NB4 (cell line): Measurements from ENCODE around the gene GLYR1.

Source experiments
- DNase-seq: peaks from one replicate; pipeline ENCODE4 v3.0.0; 2010; ENCODE audit warnings: low read depth
- H3K4me3 ChIP-seq: one replicate; pipeline ENCODE4 v1.5.1; 2011; ENCODE audit warnings: mild to moderate bottlenecking, low read depth, low read length, moderate library complexity
- MYC ChIP-seq: IDR thresholded peaks from 2 replicates; pipeline ENCODE4 v1.6.1; 2011; ENCODE audit warnings: low read depth, low read length
- POLR2A ChIP-seq: IDR thresholded peaks from 2 replicates; pipeline ENCODE4 v1.6.1; 2011; ENCODE audit warnings: mild to moderate bottlenecking; ENCODE audit not compliant: insufficient read length; ENCODE audit errors: extremely low read depth
- TF ChIP-seq, protein P1 (sequence below): IDR thresholded peaks from 2 replicates; pipeline ENCODE4 v1.6.1; 2011; ENCODE audit warnings: low read depth, low read length
- TF ChIP-seq, protein P2 (sequence below): IDR thresholded peaks from one replicate; pipeline ENCODE4 v1.5.1; 2012; ENCODE audit warnings: low read depth, low read length

The GLYR1 gene

DNA sequence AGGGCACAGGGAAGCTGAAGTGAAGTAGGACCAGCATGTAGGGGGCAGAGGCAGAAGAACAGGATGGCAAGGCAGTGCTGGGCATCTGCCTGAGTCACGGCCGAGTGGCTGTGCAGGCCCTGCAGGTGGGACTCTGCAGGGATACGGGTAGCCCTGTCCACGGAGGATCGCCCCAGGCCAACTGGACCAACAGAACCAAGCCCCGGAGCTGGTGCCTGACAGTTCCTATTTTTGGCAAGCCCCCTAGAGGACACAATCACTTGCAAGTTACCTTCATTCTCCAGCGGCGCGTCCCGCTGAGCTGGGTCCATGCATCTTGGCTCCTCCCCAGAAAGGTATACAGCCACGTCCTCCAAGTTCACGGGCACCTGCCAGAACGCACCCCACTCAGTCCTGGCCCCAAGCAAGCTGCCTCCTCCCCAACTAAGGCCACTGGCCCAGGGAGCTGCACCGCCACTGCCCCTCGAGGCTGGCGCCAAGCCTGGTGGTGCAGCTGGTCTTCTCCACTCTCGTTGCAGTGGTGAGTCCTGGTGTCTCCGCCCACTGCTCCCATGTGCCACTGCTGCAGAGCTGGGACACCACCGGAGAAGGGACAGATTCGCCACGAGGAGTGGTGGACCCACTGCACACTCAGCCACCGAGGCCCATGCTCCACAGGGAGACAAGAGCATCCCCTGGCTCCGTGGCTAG is 86.7 kb downstream of the GLYR1 start:
- H3K4me3 ChIP-seq, result no peak overlapping the region
- no peak for DNase-seq
- TF ChIP-seq POLR2A (no peak), MYC (no peak)
- TF ChIP-seq, protein P1, sequence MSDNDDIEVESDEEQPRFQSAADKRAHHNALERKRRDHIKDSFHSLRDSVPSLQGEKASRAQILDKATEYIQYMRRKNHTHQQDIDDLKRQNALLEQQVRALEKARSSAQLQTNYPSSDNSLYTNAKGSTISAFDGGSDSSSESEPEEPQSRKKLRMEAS, result no peak
- TF ChIP-seq, protein P2, sequence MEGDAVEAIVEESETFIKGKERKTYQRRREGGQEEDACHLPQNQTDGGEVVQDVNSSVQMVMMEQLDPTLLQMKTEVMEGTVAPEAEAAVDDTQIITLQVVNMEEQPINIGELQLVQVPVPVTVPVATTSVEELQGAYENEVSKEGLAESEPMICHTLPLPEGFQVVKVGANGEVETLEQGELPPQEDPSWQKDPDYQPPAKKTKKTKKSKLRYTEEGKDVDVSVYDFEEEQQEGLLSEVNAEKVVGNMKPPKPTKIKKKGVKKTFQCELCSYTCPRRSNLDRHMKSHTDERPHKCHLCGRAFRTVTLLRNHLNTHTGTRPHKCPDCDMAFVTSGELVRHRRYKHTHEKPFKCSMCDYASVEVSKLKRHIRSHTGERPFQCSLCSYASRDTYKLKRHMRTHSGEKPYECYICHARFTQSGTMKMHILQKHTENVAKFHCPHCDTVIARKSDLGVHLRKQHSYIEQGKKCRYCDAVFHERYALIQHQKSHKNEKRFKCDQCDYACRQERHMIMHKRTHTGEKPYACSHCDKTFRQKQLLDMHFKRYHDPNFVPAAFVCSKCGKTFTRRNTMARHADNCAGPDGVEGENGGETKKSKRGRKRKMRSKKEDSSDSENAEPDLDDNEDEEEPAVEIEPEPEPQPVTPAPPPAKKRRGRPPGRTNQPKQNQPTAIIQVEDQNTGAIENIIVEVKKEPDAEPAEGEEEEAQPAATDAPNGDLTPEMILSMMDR, result no peak

DNA sequence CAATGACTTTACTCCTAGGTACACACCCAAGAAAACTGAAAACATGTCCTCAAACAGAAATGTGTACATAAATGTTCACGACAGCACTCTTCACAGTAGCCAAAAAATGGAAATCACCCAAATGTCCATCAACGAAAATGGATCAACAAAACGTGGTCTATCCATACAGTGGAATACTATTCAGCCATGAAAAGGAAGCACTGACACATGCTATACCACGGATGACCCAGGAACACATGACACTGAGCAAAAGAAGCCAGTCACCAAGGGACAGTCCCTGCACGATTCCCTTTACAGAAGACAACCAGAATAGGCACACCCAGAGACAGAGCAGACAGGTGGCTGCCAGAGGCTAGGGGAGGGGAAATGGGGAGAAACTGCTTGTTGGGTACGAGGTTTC is 91.4 kb downstream of the GLYR1 start:
- no peak for TF ChIP-seq POLR2A
- TF ChIP-seq MYC, result no peak
- TF ChIP-seq, protein P1, result no peak
- TF ChIP-seq, protein P2, result no peak
- no peak for DNase-seq
- H3K4me3 ChIP-seq, result no peak overlapping the region

- TF ChIP-seq, protein P1, result no peak
- TF ChIP-seq, protein P2, result no peak
- no peak for TF ChIP-seq POLR2A
- no peak for TF ChIP-seq MYC
- no peak overlapping the region for H3K4me3 ChIP-seq
- DNase-seq, result no peak
Measured at GRCh38 chr16:4754865-4755264, 92.2 kb downstream of the GLYR1 start.

DNA sequence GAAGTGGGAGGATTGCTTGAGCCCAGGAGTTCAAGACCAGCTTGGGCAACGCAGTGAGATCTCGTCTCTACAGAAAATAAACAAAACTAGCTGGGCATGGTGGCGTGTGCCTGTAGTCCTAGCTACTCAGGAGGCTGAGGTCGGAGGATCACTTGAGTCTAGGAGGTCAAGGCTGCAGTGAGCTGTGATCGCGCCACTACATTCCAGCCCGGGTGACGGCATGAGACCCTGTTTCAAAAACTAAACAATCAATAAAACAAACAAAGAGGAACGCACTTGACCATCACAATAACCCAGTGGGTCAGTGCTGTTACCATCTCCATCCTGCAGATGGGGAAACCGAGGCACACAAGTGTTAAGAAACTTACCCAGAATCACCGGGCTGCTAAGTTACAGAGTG is 93.9 kb downstream of the GLYR1 start:
- no peak for DNase-seq
- no peak overlapping the region for H3K4me3 ChIP-seq
- TF ChIP-seq MYC (no peak), POLR2A (no peak)
- TF ChIP-seq, protein P1, result no peak
- TF ChIP-seq, protein P2, result no peak
